M059J (cell line): ENCODE measurements around the gene ZNF394. TPM values are rescaled to one million over a fixed set of nuclear protein-coding genes. Genes with fewer than 3 reads are reported as not detected.

ENCODE experiments used
- DNase-seq: peaks from one replicate; pipeline ENCODE4 v3.0.0-alpha.2; 2012; ENCODE audit warnings: low read depth
- total RNA-seq: library from RNA; depleted of rRNA; stranded (reverse); fragments of >200 nt; shearing (Covaris generic); gene quantifications from 2 replicates; pipeline ENCODE4 v1.2.3, GENCODE V29; 2014

Gene ZNF394
- total RNA-seq, 1 experiment from 2014 or later = 32.0 TPM

DNA sequence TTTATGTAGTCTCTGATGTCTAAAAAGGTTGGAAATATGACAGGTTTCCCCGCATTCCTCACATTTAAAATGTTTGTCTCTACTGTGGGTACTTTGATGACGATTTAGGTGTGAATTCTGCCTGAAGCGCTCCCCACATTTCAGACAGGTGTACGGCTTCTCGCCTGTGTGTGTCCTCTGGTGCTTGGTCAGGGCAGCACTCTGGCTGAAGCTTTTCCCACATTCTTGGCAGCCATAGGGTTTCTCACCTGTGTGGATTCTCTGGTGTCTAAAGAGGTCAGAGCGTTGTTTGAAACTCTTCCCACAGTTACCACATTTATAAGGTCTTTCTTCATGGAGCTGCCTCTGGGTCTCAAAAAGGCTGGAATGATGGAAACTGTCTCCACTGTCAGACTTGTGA lies 6.3 kb downstream of the ZNF394 start:
- no peak for DNase-seq

DNA sequence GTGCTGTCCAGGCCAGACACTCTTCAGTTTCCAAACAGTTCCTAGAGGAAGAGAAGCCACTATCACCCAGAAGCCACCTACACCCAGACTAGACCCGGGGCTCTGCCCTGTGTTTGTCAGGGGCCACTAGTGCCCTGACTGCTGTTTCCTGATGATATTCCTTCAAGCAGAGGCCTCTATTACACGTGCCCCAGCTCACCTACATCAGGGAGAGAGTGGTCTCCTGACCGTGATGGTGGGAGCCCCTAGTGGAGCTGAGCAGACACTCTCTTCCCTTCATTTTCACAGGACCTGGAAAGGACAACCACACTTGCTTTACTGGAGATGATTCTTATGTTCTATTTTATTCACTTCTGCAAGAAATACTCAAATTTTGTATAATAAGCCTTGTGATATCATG lies 9.2 kb downstream of the ZNF394 start:
- no peak for DNase-seq

DNA sequence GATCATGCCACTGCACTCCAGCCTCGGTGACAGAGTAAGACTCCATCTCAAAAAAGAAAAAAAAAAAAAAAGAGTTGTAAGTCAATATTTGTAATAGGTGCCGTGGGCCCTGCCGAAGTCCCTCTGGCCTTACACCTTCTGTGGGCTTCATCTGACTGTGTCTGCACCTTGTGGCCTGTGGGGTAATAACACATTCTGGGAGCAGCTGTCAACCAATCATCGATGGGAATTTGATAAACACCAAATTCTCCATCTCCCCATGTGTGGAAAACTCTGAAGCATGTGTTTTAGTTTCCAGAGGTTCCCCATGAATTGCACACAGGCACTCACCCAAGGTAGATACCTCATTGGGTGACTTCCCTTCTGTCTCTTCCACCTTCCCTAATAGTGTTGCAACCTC lies 10.8 kb downstream of the ZNF394 start:
- no peak for DNase-seq

DNA sequence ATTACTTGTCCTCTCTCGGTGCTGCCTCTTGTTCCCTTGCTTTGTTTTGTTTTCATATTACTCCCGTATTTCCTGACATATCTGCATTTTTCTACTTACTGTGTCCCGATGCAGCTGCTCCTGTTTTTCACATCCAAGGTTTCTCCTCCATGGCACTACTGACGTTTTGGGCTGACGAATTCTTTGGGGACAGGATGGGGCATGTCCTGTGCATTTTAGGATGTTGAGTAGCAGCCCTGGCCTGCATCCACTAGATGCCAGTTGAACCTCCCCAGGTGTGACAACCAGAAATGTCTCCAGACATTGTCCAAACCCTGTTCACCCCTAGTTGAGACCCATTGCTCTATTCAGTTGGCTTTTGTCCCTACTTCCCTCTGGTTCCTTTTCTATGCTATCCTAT lies 15.0 kb downstream of the ZNF394 start:
- no peak for DNase-seq

DNA sequence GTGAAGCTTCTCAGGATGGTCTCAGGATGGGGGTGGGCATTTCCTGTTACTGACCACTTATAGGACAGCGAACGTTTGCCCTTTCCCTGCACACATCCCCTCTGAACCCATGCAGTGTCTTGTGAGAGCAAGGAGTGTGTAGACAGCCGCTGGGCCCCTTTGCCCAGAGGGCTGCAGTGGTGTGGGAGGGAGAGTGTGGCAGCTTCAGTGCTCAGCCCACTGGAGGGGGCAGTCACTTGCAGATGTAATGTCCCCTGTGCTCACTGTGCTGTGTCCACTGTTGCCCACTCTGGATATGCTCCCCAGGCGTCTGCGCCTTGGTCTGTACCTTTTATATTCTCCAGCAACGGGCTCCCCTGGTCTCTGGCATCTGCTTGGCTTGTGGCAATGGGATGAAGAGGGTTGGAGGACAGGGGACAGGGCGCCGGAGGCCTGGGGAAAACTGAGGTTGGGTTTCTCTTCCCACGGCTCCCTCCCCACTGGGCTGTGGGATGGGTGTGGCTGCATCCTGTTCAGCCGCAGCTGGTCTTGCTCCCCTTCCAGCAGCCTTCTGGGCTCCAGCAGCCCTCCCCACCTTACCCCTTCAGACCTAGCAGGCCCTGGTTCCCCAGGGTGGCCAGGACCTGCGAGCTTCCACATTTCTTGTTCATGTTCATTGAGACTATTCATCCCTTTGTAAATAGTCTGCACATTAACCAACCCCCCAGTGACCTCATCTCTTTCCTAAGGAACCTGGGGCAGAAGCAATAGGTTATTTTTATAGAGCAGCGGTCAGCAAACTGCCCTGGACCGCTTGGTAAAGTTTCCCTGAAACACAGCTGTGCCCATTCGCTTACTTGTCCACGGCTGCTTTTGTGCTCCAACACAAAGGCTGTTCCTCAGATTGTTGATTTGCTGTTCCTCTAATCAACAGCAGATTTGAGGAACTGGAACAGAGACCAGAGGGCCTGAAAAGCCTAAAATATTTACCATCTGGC lies 21.3 kb downstream of the ZNF394 start:
- DNase-seq = no peak

DNA sequence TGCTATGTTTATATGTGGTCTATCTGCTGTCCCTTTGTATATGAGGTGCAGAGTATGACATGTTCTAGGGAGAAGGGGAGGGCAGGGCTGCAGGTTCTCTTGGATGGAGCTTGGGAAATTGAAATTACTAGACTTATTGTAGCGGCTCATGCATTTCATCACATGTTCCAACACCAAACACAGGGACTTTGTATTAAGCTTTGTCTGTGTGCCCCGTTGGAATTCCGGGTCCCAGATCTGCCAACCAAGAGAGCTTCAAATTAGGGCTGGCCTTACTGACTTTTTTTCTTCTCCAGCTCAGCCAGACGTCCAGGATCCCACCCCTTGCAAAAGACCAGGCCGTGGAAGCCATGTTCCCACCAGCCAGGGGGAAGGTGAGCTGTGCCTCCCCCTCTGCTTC lies 24.0 kb downstream of the ZNF394 start:
- DNase-seq = no peak

DNA sequence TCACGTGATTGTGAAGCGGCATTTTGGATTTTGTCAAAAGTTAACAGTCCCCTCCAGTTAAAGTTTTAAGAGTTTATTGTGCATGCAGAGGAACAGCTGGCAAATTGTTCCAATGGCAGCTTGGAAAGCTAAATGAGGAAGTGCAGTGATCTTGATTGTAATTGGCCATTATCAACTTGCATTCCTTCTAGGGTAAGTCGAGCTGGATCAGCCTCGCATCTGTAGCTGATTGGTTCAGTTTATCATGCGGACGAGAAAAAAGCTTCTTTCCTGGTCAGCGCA lies 26.8 kb downstream of the ZNF394 start:
- DNase-seq = peak; percentile 78

DNA sequence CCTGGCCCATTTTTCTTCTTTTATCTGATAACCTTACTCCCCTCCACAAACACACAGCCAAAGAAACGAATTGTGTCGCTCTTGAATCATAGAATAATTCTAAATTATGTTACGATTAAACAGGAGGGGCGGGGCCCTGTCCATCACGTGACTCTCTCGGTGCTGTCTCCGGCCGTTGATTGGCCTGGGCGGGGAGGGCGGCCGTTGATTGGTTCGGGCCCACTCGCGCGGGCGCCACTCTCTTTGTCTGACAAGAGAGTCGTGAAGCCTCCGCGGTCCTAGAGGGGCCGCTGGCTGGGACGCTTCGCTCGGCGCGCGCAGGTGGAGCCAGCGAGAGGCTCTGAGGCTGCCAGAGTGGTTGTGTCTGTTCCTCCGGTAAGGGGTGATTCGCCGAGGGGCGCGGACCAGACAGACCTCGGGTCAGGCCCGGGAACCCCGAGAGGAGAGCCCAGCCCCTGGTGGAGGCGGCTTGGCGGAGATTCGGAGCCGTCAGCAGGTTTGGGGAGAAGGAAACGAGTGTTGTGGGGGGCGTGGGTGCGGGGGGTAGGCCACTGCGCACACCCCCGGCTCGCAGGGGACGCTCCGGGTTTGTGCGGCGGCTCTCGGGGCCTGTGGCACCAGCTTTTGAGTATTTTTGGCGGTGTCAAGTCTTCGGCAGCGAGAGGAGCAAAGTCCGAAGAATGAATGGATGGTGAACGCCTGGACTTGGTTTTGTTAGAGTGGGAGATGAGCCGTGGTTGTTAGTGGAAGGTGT lies 27.3 kb downstream of the ZNF394 start, which contains the start of gene ZNF789:
Gene ZNF789, plus strand, starts transcription at position 330 of the 754 bp plus-strand sequence. CDS start 3,567 bp downstream, outside the sequence.
- DNase-seq = peak; percentile 97

DNA sequence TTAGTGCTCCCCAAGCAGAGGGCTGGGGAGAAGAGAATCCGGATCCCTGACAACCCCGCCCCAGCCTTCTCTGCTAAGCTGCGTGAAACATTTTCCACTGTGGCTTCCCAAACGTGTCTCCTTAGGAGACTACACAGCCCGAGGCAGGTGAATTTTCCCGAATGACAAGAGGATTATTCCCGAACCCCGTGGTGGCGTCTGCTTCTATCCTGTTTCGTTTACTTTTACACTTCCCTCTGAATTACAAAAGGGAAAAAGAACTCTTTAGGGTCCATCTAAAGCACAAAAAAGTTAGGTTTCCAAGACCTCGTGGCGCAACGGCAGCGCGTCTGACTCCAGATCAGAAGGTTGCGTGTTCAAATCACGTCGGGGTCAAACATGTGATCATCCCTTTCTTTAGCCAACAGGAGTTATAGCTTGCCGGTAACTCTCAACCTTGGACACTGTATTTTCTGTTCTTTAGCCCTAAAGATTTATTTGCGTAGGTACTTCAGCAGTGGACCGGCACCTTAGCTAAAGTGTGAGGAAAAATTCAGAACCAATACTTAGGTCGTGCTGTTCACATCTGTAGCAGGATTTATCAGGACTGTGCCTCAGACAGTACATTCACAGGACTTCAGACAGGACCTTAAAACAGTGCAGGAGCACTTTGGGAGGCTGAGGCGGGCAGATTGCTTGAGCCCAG lies 30.6 kb downstream of the ZNF394 start:
- DNase-seq = no peak

DNA sequence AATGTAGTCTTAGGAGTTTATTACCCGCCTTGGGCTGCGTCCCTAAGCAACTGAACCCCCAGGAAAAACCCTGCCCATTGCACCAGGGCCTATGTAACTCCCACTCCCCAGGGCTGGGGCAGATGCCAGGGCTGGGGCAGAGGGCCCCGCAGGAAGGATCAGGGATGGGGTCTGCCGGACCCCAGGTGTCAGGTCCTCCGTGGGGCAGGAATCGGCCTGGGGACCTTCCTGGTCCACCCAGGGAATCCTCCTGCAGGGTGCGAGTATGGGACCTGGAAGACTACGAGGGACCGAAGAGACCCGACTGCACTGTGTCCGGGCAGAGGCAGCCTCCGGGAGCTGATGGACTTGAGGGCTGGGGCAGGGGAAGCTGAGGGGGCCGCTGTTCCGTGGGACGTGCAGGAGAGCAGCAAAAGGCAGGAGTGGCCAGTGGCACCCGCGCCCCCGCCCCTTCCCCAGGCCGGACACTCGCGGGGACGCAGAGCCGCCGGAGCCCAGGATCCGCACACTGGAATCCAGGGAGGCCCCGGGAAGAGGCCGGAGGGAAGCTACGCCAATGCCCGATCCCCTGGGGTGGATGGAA lies 31.7 kb downstream of the ZNF394 start:
- no peak for DNase-seq

DNA sequence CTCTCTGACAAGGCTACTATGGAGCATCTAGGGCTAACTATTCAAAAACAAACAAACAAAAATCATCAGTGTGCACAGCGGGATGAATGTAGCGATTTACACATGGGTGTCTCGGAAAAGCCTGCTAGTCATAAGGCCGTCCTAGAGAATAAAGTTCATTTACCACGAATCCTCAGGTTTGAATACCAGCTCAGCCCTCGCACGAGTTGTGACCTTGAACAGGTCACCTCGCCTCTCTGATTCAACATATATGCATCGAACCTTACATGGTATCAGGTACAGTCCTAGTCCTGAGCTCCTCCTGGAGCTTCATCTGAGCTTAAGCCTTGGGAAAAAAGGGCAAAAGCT lies 34.7 kb downstream of the ZNF394 start:
- no peak for DNase-seq

DNA sequence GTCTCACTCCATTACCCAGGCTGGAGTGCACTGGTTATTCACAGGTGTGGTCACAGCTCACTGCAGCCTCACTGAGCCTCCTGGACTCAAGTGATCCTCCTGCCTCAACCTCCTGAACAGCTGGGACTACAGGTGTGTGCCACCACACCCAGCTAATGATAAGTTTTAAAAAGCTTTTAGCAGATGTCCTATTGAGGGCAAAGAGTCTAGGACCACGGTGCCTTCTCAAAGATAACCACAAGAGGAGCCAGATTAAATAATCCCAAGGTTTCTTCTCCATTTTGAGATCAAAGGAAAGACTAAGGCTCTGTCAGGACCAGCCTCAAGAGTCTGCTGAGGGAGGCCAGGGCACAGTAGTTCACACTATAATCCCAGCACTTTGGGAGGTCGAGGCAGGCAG lies 38.9 kb downstream of the ZNF394 start:
- no peak for DNase-seq

DNA sequence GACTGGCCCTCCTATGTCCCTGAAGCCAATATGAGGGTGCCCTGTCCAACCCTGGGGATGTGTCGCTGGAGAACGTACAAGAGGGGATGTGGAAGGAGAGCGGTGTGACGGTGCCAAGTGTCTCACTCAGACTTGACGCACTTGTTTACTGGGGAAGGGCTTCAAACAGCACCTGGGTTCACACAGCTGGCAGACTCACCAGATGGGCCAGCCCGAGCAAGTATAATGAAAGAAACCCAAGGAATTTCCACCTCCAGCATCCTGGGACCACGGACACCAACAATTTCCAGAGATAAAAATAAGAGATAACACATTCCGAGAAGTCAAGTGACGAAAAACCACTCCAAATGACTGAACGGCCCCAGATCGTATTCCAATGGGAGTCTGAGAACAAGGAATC lies 39.4 kb downstream of the ZNF394 start:
- no peak for DNase-seq

DNA sequence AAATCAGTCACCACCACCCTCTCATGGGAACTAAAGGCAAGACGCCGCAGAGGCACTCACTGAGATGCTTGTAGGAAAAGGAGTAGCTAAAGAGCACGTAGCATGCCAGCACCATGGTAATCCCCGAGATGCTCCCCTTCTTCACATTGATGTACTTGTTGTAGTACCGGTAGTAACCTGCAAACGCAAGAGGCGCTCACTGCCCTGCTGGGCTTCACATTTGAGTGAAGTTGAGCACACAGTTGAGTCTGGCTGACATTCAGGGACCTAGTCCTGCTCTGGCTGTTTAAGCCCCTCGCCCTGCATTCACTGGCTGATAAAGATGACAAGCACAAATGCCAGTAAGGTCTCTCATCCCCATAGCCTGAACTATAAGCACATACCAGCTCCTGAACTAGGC lies 41.0 kb downstream of the ZNF394 start:
- DNase-seq = peak; percentile 30

DNA sequence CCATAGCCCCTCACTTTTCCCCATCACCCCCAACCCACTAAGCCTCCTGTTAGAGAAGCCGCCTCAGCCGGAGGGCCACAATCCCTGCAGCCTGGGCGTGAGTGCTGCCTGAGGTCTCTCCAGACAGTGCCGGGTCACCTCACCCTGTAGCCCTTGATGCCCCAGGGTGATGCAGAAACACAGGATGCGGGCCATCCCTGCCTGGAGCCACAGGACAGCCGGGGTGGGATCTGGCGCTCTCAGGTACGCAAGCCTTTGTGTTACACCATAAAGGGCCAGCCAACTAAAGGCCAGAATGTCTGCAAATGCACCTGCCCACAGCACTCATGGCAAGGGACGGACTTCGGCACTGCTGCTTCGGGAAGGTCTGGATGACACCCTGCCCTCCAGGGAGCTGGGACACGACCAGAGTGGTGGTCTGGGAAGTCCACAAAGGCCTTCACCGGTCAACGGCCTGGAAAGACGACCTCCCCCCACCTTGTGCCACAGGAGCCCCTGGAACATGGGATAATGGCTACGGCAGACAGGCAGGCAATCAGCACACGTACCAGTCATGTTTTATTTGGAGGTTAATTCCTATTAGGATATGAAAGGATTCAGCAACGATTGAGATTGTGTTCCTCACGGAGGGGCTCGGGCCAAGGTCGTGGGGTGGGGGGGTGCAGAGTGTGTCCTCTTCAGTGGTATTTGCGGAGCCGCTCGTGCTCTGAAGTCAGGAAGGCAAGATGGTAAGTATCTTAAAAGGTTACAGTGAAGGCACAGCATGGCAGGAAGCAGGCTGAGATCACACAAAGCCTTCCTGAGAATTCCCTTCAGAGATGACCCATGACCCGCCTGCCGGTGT lies 42.2 kb downstream of the ZNF394 start:
- no peak for DNase-seq

DNA sequence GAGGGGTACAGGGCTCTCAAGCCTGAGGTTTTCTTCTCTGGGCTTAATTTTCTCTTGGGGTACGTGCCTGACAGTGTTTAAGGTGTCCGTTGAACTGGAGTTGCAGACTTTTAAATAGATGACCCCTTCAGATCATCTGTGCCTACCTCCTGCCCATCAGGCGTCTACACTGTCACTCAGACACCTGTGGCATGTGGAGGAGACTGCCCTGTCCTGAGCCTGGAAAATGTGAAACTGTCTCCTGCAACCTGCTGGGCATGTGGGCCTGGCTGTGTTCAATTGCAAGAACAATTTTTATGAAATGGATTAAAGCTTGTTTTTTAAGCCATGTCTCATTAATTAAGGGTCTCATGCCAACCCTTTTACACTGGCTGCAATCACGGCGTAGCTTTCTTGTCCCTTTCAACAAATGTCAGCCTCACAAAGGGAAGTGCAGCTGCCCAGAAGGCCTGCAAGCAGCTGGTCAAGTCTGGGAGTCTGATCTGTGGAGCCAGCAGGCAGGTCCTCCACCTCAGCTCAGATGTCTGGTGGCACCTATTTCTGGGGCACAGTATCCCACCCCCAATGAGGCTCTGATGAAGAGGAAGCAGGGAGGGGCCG lies 42.9 kb downstream of the ZNF394 start:
- DNase-seq = no peak

DNA sequence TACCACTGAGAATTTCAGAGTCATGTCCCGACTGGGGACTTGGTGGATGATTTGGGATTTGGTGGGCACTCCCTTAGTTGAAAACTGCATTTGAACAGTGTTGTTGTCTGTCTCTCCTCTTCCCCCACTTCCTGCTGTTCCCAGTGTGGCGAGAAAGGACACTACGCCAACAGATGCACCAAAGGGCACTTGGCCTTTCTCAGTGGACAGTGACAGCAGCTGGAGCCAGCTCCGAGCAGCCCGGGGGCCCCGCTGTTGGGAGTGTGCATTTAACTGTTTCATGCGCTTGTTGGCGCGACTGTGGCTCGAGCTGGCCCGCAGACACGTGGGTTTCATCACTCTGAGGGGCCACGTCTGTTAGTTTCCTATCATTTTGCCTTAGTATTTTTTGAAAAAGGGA lies 43.8 kb downstream of the ZNF394 start:
- no peak for DNase-seq

DNA sequence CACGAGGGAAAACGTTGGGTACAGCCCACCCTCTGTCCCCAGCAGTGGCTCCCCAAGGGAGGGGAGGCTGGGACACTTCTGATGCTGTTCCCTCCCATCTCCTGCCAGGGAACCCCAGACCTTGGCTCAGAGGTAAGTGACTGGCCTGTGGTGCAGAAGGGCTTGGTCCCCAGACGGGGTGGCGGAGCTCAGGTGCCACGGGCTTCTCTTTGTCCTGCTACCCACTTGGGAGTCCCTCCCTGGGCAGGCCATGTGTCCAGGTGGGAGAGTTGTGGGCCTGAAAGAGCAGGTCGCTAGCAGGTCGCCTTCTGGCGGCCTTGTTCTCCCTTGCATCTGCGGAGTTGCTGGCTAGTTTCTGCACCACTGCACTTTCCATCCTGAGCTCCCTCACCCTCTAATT lies 44.2 kb downstream of the ZNF394 start:
- DNase-seq = no peak

DNA sequence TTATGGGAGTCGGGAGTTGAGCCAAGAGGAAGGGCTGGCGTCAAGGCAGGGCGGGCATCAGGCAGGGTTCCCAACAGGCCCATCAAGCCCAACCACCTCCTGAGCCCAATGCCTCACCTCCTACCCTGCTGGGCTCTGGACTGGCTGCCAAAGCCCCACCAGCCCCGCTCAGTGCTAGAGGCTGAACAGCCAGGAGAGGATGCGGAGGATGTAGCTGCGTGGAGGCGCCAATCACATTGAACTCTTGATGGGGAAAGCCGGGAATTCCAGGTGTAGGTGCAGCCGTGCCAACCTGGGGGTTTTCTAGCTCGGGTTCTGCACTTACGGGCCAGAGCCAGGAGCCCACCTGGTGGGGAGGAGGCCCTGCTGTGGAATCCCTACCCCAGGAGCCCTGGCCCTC lies 47.0 kb downstream of the ZNF394 start:
- DNase-seq = no peak

DNA sequence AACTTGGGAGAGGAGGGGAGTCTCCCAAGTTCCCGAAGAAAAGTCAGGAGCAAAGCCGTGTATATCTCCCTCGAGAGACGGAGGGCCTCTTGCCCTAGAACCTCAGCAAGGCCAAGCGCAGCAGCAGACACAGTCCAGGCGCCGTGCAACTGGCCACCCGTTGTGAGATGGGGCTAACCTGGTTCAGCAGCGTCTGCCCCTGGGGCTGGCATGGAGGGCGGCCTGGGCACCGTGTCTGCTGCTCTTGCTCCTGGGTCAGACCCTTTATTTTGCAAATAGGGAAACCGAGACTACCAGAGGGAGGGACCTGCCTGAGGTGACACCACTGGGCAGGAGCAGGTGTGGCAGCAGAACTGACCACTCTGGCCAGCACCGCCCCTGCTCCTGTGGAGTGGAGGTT lies 47.5 kb downstream of the ZNF394 start:
- no peak for DNase-seq

DNA sequence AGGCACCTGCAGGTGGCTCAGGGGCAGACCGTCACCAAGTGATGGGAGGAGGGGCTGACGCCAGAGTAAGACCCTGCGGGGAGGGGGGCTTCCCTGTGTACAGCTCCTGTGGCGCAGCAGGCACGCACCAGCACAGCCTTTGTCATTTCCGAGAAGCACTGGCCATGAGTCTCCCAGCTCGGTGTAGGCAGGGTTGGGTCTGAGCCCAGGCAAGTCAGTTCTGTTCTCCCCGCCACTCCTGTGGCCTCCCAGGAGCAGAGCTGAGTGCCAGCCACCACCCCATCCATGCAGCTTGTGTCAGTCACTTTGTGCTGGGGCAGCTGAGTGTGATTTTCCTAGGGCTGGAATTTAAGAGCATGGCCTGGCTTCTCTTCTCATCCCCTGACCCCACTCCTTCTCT lies 48.1 kb downstream of the ZNF394 start:
- DNase-seq = no peak
